Diencephalon (tissue), 1 donor: ENCODE results near the gene SLC25A40. TPM values are rescaled to one million over a fixed set of nuclear protein-coding genes. Genes with fewer than 3 reads are reported as not detected.

Experiments used
- total RNA-seq: library from RNA; depleted of rRNA; stranded (reverse); fragments of >200 nt; gene quantifications from one replicate; pipeline ENCODE4 v1.2.3, GENCODE V29; 2014

Gene SLC25A40, protein sequence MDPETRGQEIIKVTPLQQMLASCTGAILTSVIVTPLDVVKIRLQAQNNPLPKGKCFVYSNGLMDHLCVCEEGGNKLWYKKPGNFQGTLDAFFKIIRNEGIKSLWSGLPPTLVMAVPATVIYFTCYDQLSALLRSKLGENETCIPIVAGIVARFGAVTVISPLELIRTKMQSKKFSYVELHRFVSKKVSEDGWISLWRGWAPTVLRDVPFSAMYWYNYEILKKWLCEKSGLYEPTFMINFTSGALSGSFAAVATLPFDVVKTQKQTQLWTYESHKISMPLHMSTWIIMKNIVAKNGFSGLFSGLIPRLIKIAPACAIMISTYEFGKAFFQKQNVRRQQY
- total RNA-seq = 27.2 TPM

DNA sequence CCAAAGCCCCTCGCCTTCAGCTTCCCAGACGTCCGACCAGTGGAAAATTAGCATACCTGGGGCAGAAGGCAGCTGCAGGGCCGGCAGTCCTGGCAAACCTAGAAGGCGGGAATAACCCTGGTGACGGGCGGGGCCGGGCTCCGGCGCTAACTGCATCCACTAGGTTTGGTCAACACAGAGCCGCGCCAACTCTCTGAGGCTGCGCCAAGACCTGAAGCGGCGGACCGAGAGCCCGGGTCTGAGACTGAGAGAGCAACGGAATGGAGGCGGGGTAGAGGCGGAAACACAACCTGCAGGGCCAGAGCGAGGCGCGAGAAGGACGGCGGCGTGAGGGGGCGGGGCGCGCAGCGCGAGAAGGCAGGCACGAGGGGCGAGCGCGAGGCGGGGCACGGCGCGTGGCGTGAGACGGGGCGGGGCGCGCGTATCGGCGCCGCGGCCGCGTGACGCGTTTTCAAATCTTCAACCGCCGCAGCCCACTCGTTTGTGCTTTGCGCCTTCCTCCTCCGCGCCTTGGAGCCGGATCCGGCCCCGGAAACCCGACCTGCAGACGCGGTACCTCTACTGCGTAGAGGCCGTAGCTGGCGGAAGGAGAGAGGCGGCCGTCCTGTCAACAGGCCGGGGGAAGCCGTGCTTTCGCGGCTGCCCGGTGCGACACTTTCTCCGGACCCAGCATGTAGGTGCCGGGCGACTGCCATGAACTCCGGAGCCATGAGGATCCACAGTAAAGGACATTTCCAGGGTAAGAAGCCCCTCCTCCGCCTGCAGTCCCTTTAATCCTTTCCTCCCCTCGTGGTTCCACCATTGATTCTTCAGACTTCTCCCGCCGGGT, at the start of gene SLC25A40, which contains the start of gene DBF4:
Gene SLC25A40, minus strand, starts transcription at position 321 of the 829 bp plus-strand sequence. CDS start 17,633 bp downstream, outside the sequence.
Gene DBF4, plus strand, starts transcription at position 454 of the 829 bp plus-strand sequence. Its CDS starts 240 bp downstream, at position 694.

Other genes starting within 250 kb of the SLC25A40 start
- gene RUNDC3B, start 248.0 kb downstream of the SLC25A40 start, total RNA-seq = 90.2 TPM
- 14.8 TPM for gene DBF4, start 133 bp upstream of the SLC25A40 start, total RNA-seq
- gene ADAM22, start 57.9 kb upstream of the SLC25A40 start, total RNA-seq = 103 TPM